Right lobe of liver (tissue), 4 donors: Measurements from ENCODE around the gene PIGQ.

Experiments used
- CTCF ChIP-seq, 4 donors: fragments of 200-600 bp in 3 of 4; fragments of 450-650 bp in 1 of 4; IDR thresholded peaks; one replicate each; pipeline versions ENCODE4 v1.5.1 to v1.8.0; 2016 to 2022; ENCODE audit warnings: antibody characterized with exemption in 4 of 4, mild to moderate bottlenecking in 2 of 4
- POLR2A ChIP-seq: fragments of 450-650 bp; IDR thresholded peaks from one replicate; pipeline ENCODE4 v1.6.1; 2017; ENCODE audit warnings: antibody characterized with exemption, mild to moderate bottlenecking
- donor health status: DM: no; HTN: no; CAD: no.
- donor health status: DM: no; HTN: no; CAD: no.
- donor health status: DM: no; HTN: yes; CAD: no.

DNA sequence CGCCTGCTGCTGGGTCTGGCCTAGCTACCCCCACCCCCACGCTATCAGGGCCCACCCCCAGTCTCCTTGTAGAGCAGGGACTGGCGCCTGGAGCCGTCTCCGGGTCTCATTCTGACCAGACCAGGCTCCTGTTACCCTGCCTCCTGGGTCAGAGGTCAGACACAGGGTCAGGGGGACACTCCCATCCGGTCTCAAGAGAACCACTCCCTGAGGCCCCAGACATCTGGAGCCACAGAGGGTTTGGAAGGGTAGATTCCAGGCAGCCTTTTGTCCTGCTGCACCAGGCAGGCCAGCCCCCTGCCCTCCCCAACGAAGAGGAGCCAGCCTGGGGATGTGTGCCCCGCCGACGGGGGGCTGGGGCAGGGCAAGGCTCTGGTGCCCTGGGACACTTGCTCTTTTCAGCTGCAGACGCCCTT is 60.1 kb downstream of the PIGQ start:
- no peak for TF ChIP-seq CTCF (IDR thresholded peaks at IDR 0.05)
- TF ChIP-seq POLR2A: no peak
